GM23338 (cell line): ENCODE measurements around the gene EIF4E2. TPM values are rescaled to one million over a fixed set of nuclear protein-coding genes. Genes with fewer than 3 reads are reported as not detected.

Experiments used
- ATAC-seq: fragments of 200-7000 bp; cut with Tn5 transposase; 3 replicates; pipeline ENCODE4 v1.9.1; 2020
- DNase-seq: peaks from one replicate; pipeline ENCODE4 v3.0.0-alpha.2; 2015; ENCODE audit warnings: low spot score
- H2AFZ ChIP-seq: fragments of 200-600 bp; sonication (generic); 2 replicates; pipeline ENCODE4 v1.8.0; 2016; ENCODE audit warnings: antibody characterized with exemption, mild to moderate bottlenecking, moderate library complexity
- H3F3A ChIP-seq: fragments of 200-600 bp; sonication (generic); replicated peaks from 2 replicates; pipeline ENCODE4 v1.8.0; 2017; ENCODE audit warnings: antibody characterized with exemption, mixed run types, low read depth
- H3K27ac ChIP-seq: fragments of 200-600 bp; sonication (generic); 2 replicates; pipeline ENCODE4 v1.6.1; 2016; ENCODE audit warnings: low read depth
- H3K27me3 ChIP-seq: fragments of 200-600 bp; sonication (generic); 2 replicates; pipeline ENCODE4 v1.8.0; 2016; ENCODE audit warnings: mild to moderate bottlenecking, mixed run types, moderate library complexity; ENCODE audit not compliant: insufficient read depth
- H3K36me3 ChIP-seq: fragments of 200-600 bp; sonication (generic); 2 replicates; pipeline ENCODE4 v1.8.0; 2016; ENCODE audit warnings: mild to moderate bottlenecking; ENCODE audit not compliant: insufficient read depth
- H3K4me1 ChIP-seq: fragments of 200-600 bp; sonication (generic); 2 replicates; pipeline ENCODE4 v1.8.0; 2016; ENCODE audit warnings: mild to moderate bottlenecking, moderate library complexity; ENCODE audit not compliant: insufficient read depth
- H3K4me2 ChIP-seq: fragments of 200-600 bp; sonication (generic); 2 replicates; pipeline ENCODE4 v1.7.1; 2017; ENCODE audit warnings: mixed run types
- H3K4me3 ChIP-seq: fragments of 200-600 bp; sonication (generic); 2 replicates; pipeline ENCODE4 v1.6.1; 2016; ENCODE audit warnings: mixed run types
- H3K79me2 ChIP-seq: fragments of 200-600 bp; sonication (generic); replicated peaks from 2 replicates; pipeline ENCODE4 v1.8.0; 2017; ENCODE audit warnings: mild to moderate bottlenecking; ENCODE audit not compliant: insufficient read depth
- H3K9me2 ChIP-seq: fragments of 200-600 bp; sonication (generic); 2 replicates; pipeline ENCODE4 v1.8.0; 2017; ENCODE audit not compliant: insufficient read depth
- H4K20me1 ChIP-seq: fragments of 200-600 bp; sonication (generic); replicated peaks from 2 replicates; pipeline ENCODE4 v1.8.0; 2017; ENCODE audit warnings: mild to moderate bottlenecking; ENCODE audit not compliant: insufficient read depth
- H3K27ac Mint-ChIP-seq: 2 replicates; pipeline ENCODE4 v1.8.0; 2020; ENCODE audit warnings: inconsistent platforms, mild to moderate bottlenecking, moderate library complexity, mixed read lengths
- H3K27me3 Mint-ChIP-seq: 3 replicates; pipeline ENCODE4 v1.8.0; 2022; ENCODE audit warnings: low read depth, mild to moderate bottlenecking, moderate library complexity, mixed read lengths, inconsistent platforms; ENCODE audit not compliant: insufficient read depth, poor library complexity
- H3K36me3 Mint-ChIP-seq: 3 replicates; pipeline ENCODE4 v1.8.0; 2021; ENCODE audit warnings: low read depth, mild to moderate bottlenecking, inconsistent platforms, moderate library complexity, mixed read lengths
- H3K4me1 Mint-ChIP-seq: 3 replicates; pipeline ENCODE4 v1.8.0; 2020; ENCODE audit warnings: mild to moderate bottlenecking, inconsistent platforms, mixed read lengths
- H3K4me3 Mint-ChIP-seq: 3 replicates; pipeline ENCODE4 v1.8.0; 2021; ENCODE audit warnings: moderate library complexity, mild to moderate bottlenecking, inconsistent platforms, mixed read lengths
- H3K9me3 Mint-ChIP-seq: 3 replicates; pipeline ENCODE4 v1.8.0; 2020; ENCODE audit warnings: moderate library complexity, mild to moderate bottlenecking, inconsistent platforms, mixed read lengths
- CREB1 ChIP-seq: fragments of 250-450 bp; sonication (Bioruptor Pico); IDR thresholded peaks from 2 replicates; pipeline ENCODE4 v1.5.0; 2020; ENCODE audit warnings: low read depth, mild to moderate bottlenecking, moderate library complexity
- EZH2phosphoT487 ChIP-seq: fragments of 200-600 bp; sonication (generic); IDR thresholded peaks from one replicate; pipeline ENCODE4 v1.8.1; 2018; ENCODE audit warnings: antibody characterized with exemption; ENCODE audit not compliant: unreplicated experiment
- STAT1 ChIP-seq: IDR thresholded peaks from one replicate; pipeline ENCODE4 v1.6.1; 2016; ENCODE audit warnings: antibody characterized with exemption; ENCODE audit not compliant: unreplicated experiment
- ZNF114 ChIP-seq: fragments of 250-450 bp; sonication (Bioruptor Pico); IDR thresholded peaks from 2 replicates; pipeline ENCODE4 v1.5.0; 2020; ENCODE audit warnings: mild to moderate bottlenecking, moderate library complexity
- ZNF331 ChIP-seq: fragments of 250-450 bp; sonication (Bioruptor Pico); IDR thresholded peaks from 2 replicates; pipeline ENCODE4 v1.5.0; 2020; ENCODE audit warnings: low read depth, mild to moderate bottlenecking, moderate library complexity
- polyA plus RNA-seq: library from polyadenylated mRNA; unstranded; fragments of >200 nt; fragmentation: Nextera tagmentation; extraction: Ambion mirVana; gene quantifications from 2 replicates; pipeline ENCODE4 v1.2.1, GENCODE V29; 2016
- total RNA-seq: library from RNA; depleted of rRNA; stranded (reverse); fragments of >200 nt; shearing (Covaris generic); gene quantifications from 2 replicates; pipeline ENCODE4 v1.2.3, GENCODE V29; 2014
- TF ChIP-seq, protein P1 (sequence below): fragments of 250-450 bp; sonication (Bioruptor Pico); IDR thresholded peaks from 2 replicates; pipeline ENCODE4 v1.5.0; 2020; ENCODE audit warnings: mild to moderate bottlenecking, moderate library complexity
- TF ChIP-seq, protein P2 (sequence below), 2 experiments: fragments of 200-600 bp in 1 of 2; sonication (generic) in 1 of 2; conservative IDR thresholded peaks; 2 replicates each; pipeline versions ENCODE4 v1.5.1 to v1.6.1; 2016 to 2017; ENCODE audit warnings: antibody characterized with exemption in 2 of 2, low read depth in 2 of 2, mild to moderate bottlenecking in 2 of 2, moderate library complexity in 1 of 2

The EIF4E2 gene
- total and polyA plus RNA-seq, 2 experiments from 2014 or later: 68.1 to 152 TPM

DNA sequence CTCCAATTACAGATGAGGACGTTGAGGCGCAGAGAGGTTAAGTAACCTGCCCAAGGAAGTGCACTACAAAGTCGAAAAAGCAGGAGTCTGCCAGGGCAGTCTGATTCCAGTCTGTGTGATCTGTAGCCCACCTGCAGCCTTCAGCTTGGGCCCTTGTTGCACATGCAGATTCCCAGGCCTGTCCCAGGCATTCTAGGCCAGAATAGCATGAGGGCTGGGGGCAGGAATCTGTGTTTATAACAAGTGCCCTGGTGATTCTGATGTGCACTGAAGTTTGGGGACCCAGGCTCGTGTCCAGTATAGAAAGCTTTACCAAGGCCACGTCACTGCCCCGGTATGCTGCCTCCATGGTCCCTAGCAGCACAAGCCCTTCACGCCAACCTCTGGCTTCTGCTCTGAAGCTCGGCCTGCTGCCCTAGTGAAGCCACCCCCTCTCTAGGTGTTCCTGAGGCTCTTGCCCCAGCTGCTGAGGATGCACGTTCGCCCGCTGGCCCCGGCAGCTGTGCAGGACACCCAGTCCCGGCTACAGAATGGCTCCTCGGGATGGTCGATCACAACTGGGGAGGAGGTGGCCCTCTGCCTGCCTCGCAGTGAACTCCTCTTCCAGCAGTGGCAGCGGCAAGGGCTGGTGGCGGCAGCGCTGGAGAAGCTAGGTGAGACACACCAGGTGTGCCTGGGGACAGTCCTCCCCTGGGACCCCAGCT, 6.4 kb upstream of the EIF4E2 start (continued):
- TF ChIP-seq, protein P1, sequence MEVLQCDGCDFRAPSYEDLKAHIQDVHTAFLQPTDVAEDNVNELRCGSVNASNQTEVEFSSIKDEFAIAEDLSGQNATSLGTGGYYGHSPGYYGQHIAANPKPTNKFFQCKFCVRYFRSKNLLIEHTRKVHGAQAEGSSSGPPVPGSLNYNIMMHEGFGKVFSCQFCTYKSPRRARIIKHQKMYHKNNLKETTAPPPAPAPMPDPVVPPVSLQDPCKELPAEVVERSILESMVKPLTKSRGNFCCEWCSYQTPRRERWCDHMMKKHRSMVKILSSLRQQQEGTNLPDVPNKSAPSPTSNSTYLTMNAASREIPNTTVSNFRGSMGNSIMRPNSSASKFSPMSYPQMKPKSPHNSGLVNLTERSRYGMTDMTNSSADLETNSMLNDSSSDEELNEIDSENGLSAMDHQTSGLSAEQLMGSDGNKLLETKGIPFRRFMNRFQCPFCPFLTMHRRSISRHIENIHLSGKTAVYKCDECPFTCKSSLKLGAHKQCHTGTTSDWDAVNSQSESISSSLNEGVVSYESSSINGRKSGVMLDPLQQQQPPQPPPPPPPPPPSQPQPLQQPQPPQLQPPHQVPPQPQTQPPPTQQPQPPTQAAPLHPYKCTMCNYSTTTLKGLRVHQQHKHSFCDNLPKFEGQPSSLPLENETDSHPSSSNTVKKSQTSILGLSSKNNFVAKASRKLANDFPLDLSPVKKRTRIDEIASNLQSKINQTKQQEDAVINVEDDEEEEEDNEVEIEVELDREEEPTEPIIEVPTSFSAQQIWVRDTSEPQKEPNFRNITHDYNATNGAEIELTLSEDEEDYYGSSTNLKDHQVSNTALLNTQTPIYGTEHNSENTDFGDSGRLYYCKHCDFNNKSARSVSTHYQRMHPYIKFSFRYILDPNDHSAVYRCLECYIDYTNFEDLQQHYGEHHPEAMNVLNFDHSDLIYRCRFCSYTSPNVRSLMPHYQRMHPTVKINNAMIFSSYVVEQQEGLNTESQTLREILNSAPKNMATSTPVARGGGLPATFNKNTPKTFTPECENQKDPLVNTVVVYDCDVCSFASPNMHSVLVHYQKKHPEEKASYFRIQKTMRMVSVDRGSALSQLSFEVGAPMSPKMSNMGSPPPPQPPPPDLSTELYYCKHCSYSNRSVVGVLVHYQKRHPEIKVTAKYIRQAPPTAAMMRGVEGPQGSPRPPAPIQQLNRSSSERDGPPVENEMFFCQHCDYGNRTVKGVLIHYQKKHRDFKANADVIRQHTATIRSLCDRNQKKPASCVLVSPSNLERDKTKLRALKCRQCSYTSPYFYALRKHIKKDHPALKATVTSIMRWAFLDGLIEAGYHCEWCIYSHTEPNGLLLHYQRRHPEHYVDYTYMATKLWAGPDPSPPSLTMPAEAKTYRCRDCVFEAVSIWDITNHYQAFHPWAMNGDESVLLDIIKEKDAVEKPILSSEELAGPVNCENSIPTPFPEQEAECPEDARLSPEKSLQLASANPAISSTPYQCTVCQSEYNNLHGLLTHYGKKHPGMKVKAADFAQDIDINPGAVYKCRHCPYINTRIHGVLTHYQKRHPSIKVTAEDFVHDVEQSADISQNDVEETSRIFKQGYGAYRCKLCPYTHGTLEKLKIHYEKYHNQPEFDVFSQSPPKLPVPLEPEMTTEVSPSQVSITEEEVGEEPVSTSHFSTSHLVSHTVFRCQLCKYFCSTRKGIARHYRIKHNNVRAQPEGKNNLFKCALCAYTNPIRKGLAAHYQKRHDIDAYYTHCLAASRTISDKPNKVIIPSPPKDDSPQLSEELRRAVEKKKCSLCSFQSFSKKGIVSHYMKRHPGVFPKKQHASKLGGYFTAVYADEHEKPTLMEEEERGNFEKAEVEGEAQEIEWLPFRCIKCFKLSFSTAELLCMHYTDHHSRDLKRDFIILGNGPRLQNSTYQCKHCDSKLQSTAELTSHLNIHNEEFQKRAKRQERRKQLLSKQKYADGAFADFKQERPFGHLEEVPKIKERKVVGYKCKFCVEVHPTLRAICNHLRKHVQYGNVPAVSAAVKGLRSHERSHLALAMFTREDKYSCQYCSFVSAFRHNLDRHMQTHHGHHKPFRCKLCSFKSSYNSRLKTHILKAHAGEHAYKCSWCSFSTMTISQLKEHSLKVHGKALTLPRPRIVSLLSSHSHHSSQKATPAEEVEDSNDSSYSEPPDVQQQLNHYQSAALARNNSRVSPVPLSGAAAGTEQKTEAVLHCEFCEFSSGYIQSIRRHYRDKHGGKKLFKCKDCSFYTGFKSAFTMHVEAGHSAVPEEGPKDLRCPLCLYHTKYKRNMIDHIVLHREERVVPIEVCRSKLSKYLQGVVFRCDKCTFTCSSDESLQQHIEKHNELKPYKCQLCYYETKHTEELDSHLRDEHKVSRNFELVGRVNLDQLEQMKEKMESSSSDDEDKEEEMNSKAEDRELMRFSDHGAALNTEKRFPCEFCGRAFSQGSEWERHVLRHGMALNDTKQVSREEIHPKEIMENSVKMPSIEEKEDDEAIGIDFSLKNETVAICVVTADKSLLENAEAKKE (CRISPR knock-in tag): no peak
- no peak for TF ChIP-seq STAT1
- TF ChIP-seq CREB1 (CRISPR knock-in tag): no peak
- no peak for TF ChIP-seq EZH2phosphoT487

DNA sequence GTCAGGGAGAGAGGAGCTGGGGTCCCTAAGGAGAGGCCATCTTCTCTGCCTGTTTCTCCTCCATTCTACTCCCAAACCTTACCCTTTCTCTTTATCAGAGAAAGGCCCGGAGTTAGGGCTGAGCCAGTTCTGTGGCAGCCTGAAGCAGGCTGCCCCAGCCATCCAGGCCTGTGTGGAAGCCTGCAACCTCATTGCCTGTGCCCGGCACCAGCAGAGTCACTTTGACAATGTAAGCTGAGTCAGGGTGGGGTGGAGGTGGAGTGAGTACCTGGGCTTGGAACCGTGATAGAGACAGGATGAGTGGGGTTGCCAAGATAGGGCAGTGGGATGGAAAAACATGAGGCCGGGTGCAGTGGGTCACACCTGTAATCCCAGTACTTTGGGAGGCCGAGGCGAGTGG, 5.8 kb upstream of the EIF4E2 start:
- no peak overlapping the region for H3K4me2 ChIP-seq
- ATAC-seq (no peak), DNase-seq (no peak)
- H3K27ac ChIP-seq: no peak overlapping the region
- peaks cover 7% of the 10 kb centered on the region; the same call in 1 of the 2 replicates for H3K36me3 ChIP-seq
- peaks cover 5% of the 10 kb centered on the region for H3K4me1 ChIP-seq
- H3K4me3 ChIP-seq: no peak overlapping the region
- peaks cover 32% of the 10 kb centered on the region for H3K79me2 ChIP-seq
- peaks cover 7% of the 10 kb centered on the region for H3K27me3 Mint-ChIP-seq
- no peaks in the 10 kb centered on the region for H3K27me3 ChIP-seq
- no peak overlapping the region for H2AFZ ChIP-seq
- H3K4me1 Mint-ChIP-seq: peaks cover 14% of the 10 kb centered on the region
- no peak overlapping the region for H3K27ac Mint-ChIP-seq
- no peaks in the 10 kb centered on the region for H3K9me2 ChIP-seq
- H3K9me3 Mint-ChIP-seq: peaks cover 11% of the 10 kb centered on the region; the same call in 2 of the 3 replicates
- 0 out of 2 replicates have a peak, but pooled peaks cover 3% of the 10 kb centered on the region for H4K20me1 ChIP-seq
- H3K4me3 Mint-ChIP-seq: no peak overlapping the region
- H3F3A ChIP-seq: peaks cover 2% of the 10 kb centered on the region; the same call in 1 of the 2 replicates
- H3K36me3 Mint-ChIP-seq: peaks cover 30% of the 10 kb centered on the region
- TF ChIP-seq ZNF331 (no peak), ZNF114 (CRISPR knock-in tag) (no peak)
- TF ChIP-seq, protein P1 (CRISPR knock-in tag): no peak
- TF ChIP-seq, protein P2, sequence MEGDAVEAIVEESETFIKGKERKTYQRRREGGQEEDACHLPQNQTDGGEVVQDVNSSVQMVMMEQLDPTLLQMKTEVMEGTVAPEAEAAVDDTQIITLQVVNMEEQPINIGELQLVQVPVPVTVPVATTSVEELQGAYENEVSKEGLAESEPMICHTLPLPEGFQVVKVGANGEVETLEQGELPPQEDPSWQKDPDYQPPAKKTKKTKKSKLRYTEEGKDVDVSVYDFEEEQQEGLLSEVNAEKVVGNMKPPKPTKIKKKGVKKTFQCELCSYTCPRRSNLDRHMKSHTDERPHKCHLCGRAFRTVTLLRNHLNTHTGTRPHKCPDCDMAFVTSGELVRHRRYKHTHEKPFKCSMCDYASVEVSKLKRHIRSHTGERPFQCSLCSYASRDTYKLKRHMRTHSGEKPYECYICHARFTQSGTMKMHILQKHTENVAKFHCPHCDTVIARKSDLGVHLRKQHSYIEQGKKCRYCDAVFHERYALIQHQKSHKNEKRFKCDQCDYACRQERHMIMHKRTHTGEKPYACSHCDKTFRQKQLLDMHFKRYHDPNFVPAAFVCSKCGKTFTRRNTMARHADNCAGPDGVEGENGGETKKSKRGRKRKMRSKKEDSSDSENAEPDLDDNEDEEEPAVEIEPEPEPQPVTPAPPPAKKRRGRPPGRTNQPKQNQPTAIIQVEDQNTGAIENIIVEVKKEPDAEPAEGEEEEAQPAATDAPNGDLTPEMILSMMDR (conservative IDR thresholded peaks at IDR 0.05; ENCODE audit: low read depth in 2 of 2): no peak
